Activated T-cell treated with anti-CD3 and anti-CD28 coated beads, Interleukin-2, amount 50 U/mL, for 4 hours (primary cell): Measurements from ENCODE around the gene SLX9. TPM values are rescaled to one million over a fixed set of nuclear protein-coding genes. Genes with fewer than 3 reads are reported as not detected.
A peak's percentile ranks its signal among the peaks of the same experiment; 100 is the strongest.

Experiments used
- ATAC-seq, 2 donors: fragments of 200-7000 bp; cut with Tn5 transposase; one replicate each; pipeline ENCODE4 v1.10.0; 2021
- DNase-seq: peaks from one replicate; pipeline ENCODE4 v3.0.0-alpha.2; 2020
- H3K27me3 Mint-ChIP-seq: one replicate; pipeline ENCODE4 v1.8.0; 2021; ENCODE audit warnings: low read depth, mixed read lengths
- H3K36me3 Mint-ChIP-seq: one replicate; pipeline ENCODE4 v1.8.0; 2022; ENCODE audit warnings: mixed read lengths; ENCODE audit not compliant: insufficient read depth
- H3K4me1 Mint-ChIP-seq: one replicate; pipeline ENCODE4 v1.8.0; 2021; ENCODE audit warnings: low read depth, mixed read lengths
- H3K4me3 Mint-ChIP-seq: one replicate; pipeline ENCODE4 v1.8.0; 2021; ENCODE audit warnings: mild to moderate bottlenecking, moderate library complexity, mixed read lengths
- H3K9me3 Mint-ChIP-seq: one replicate; pipeline ENCODE4 v1.8.0; 2021; ENCODE audit warnings: mixed read lengths
- total RNA-seq, 3 donors: library from RNA; stranded (reverse); gene quantifications; one replicate each; pipeline ENCODE4 v1.2.1, GENCODE V29; 2021

Gene SLX9
- total RNA-seq, 3 donors from 2014 or later, result 100 to 130 (median 126) TPM

GRCh38 chr21:44991538-44992483 lies 52.0 kb downstream of the SLX9 start:
- no peaks in the 10 kb centered on the region for H3K9me3 Mint-ChIP-seq
- no peaks in the 10 kb centered on the region for H3K27me3 Mint-ChIP-seq
- H3K4me1 Mint-ChIP-seq, result no peaks in the 10 kb centered on the region
- no peak overlapping the region for H3K4me3 Mint-ChIP-seq
- H3K36me3 Mint-ChIP-seq, result no peaks in the 10 kb centered on the region
- ATAC-seq, result no peak
- DNase-seq, result no peak

- Mint-ChIP-seq H3K4me3 (no peak overlapping the region), H3K27me3 (no peaks in the 10 kb centered on the region), H3K9me3 (no peaks in the 10 kb centered on the region), H3K4me1 (no peaks in the 10 kb centered on the region), H3K36me3 (no peaks in the 10 kb centered on the region)
- DNase-seq (no peak), ATAC-seq (no peak)
Observed at GRCh38 chr21:44992608-44993031, 52.8 kb downstream of the SLX9 start.

DNA sequence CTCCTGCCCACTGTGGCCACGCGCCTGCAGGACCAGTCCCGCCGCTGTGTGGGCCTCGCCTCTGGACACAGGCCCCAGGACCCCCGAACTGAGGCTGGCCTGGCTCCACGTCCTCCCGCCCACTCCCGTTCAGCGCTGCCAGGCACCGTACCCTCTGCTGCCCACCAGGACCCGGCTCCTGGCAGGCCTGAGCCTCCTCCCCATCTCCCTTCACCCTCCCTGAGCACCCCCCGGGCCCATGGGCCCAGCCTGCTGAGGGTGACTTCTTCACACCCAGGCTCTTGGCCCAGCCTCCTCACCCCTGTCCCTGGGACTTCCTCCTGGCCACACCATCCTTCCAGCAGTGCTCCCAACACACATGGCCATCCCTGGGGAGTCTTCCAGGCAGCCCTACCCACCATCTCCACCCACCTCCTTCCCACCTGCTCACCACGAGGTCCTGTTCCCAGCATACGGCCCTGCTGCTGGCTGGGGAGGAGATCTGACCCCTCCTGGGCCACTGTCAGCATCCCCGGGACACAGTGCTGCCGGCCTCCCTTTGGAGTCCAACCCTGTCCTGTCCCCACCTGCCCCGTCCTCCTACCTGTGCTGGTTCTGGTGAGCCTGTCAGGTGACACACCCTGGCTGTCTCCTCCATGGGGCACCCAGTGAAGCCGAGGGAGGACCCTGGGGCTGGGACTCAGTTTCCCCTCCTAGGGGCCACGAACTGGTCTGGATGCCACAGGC lies 53.7 kb downstream of the SLX9 start:
- Mint-ChIP-seq H3K36me3 (no peaks in the 10 kb centered on the region), H3K4me1 (no peaks in the 10 kb centered on the region), H3K4me3 (no peak overlapping the region), H3K27me3 (no peaks in the 10 kb centered on the region), H3K9me3 (no peaks in the 10 kb centered on the region)
- DNase-seq (no peak), ATAC-seq (no peak)

DNA sequence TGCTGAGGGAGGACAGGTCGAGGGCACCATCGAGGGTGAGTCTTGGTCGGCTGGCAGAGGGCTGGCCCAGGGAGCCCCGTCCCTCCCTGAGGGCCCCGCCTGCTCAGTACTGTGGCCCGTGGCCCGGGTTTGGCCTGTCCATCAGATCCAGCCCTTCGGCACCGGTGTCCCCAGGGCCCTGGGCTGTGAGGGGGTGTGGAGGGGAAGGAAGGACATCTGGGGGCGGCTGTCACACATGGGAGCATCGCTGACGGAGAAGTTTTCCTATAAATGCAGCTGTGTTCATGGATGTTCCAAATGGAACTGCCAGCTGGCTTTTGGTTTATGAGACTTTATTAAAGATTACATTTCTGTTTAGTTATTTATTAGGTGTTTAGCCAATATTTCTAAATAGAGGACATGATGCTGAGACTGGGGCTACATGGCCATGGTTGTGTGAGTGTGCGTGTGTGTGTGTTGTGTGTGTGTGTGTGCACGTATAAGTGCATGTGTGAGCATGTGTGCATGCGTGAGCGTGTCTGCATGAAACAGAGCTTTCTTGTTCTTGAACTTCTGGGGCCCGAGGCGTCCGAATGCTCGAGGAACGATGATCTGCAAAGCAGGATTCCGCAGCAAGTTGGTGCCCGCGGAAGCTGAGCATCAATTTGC lies 54.3 kb downstream of the SLX9 start:
- ATAC-seq, result no peak
- no peak for DNase-seq
- Mint-ChIP-seq H3K9me3 (no peaks in the 10 kb centered on the region), H3K4me3 (no peak overlapping the region), H3K27me3 (no peaks in the 10 kb centered on the region), H3K4me1 (no peaks in the 10 kb centered on the region), H3K36me3 (no peaks in the 10 kb centered on the region)

- no peaks in the 10 kb centered on the region for H3K36me3 Mint-ChIP-seq
- no peak overlapping the region for H3K4me3 Mint-ChIP-seq
- H3K27me3 Mint-ChIP-seq, result no peaks in the 10 kb centered on the region
- no peaks in the 10 kb centered on the region for H3K4me1 Mint-ChIP-seq
- ATAC-seq, result no peak
- no peak for DNase-seq
- H3K9me3 Mint-ChIP-seq, result no peaks in the 10 kb centered on the region
Observed at GRCh38 chr21:44994695-44995342, 55.0 kb downstream of the SLX9 start.

DNA sequence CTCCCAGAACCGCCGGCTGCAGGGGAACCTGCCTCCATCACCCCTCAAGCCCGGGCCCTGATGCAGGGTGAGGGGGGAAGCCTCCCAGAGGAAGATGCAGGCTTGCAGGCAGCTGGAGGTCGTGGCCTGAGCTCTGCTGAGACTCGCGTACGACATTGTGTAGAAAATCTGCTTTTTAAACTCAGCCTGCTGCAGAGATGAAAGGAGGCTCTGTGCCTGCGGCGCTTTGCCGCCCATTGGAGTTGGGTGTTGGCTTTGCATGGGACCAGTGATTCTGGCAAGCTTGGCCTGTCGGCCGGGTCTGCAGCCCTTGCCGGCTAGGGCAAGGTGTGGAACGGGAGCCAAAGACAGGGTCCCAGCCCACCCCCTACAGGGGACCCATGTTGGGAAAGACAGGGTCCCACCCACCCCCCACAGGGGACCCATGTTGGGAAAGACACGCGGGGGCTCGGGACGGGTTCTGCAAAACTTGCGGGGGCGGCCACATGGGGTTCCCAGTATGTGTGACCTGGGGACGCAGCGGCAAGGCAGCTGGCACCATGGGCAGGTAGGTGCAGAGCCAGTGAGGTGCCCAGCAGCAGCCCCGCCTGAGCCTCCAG lies 55.6 kb downstream of the SLX9 start:
- Mint-ChIP-seq H3K36me3 (no peaks in the 10 kb centered on the region), H3K9me3 (no peaks in the 10 kb centered on the region), H3K27me3 (no peaks in the 10 kb centered on the region), H3K4me3 (no peak overlapping the region), H3K4me1 (no peaks in the 10 kb centered on the region)
- ATAC-seq (peak in 1 of 2 donors; percentile 15), DNase-seq (no peak)

GRCh38 chr21:44996096-44996495 lies 56.3 kb downstream of the SLX9 start:
- H3K4me3 Mint-ChIP-seq, result no peak overlapping the region
- DNase-seq (no peak), ATAC-seq (no peak)
- H3K9me3 Mint-ChIP-seq, result no peaks in the 10 kb centered on the region
- no peaks in the 10 kb centered on the region for H3K27me3 Mint-ChIP-seq
- no peaks in the 10 kb centered on the region for H3K36me3 Mint-ChIP-seq
- H3K4me1 Mint-ChIP-seq, result no peaks in the 10 kb centered on the region

GRCh38 chr21:44996501-44996921 lies 56.7 kb downstream of the SLX9 start:
- DNase-seq (no peak), ATAC-seq (no peak)
- Mint-ChIP-seq H3K4me1 (no peaks in the 10 kb centered on the region), H3K27me3 (no peaks in the 10 kb centered on the region), H3K36me3 (no peaks in the 10 kb centered on the region), H3K9me3 (no peaks in the 10 kb centered on the region), H3K4me3 (no peak overlapping the region)

DNA sequence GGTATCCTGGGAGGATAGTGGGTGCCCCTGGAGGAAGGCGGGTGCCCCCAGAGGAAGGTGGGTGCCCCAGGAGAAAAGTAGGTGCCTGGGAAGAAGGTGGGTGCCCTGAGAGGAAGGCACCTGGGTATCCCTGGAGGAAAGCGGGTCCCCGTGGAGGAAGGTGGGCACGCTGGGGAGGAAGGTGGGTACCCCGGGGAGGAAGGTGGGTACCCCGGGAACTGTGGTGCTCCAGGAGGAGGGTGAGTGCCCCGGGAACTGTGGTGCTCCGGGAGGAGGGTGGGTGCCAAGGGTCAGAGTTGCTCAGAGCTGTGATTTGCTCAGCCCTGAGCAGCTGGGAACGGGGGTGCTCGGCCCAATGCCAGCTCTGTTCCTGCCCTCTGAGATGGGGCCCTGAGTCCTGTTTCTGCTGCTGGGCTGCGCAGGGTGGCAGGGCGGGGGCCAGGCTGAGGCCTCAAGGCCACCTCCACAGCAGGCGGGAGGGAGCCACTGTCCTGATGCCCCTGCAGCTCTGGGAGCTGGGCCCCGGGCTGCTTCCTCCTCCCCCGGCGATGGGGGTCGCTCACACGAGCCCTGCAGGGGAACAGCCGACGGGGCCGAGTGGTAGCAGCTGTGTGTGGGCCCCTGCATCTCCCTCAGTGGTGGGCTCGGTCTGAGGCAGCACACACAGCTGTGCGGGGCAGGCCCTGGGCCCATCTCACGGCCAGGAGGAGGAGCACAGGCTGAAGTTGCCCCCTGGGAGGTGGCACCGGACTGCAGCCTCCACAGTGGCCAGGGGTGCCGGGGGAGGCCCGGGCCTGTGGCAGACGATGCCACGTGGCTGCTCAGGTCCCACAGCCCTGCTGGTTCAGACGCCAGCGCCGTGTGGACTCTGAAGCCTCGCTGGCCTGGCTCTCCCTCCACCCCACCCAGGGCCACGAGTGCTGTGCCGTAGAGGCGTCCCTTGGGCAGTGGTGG lies 57.4 kb downstream of the SLX9 start:
- H3K36me3 Mint-ChIP-seq, result no peaks in the 10 kb centered on the region
- H3K27me3 Mint-ChIP-seq, result no peaks in the 10 kb centered on the region
- H3K4me3 Mint-ChIP-seq, result no peak overlapping the region
- no peaks in the 10 kb centered on the region for H3K4me1 Mint-ChIP-seq
- no peaks in the 10 kb centered on the region for H3K9me3 Mint-ChIP-seq
- DNase-seq (no peak), ATAC-seq (no peak)

DNA sequence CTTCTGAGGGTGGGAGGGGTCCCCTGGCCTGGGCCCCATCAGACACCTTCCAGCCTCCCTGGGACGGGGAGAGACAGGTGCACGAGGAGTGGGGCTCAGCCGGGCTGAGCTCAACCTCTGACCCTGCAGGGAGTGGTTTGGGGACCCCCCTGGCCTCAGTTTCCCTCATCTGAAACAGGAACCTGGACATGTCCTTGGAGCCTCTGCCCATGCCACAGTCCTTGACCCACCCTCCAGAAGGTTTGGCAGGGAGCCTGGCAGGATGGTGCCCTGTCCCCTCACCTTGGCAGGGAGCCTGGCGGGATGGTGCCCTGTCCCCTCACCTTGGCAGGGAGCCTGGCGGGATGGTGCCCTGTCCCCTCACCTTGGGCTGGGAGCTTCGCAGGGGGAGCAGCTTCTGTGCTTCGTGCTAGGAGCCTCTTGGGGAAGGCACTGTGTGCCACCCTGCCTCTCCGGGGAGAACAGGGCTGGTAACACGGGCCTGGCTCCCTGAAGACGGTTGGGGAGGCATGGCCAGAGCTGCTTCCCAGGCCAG lies 58.3 kb downstream of the SLX9 start:
- Mint-ChIP-seq H3K27me3 (no peaks in the 10 kb centered on the region), H3K36me3 (no peaks in the 10 kb centered on the region), H3K4me3 (no peak overlapping the region), H3K9me3 (no peaks in the 10 kb centered on the region), H3K4me1 (no peaks in the 10 kb centered on the region)
- ATAC-seq, result no peak
- DNase-seq, result no peak

DNA sequence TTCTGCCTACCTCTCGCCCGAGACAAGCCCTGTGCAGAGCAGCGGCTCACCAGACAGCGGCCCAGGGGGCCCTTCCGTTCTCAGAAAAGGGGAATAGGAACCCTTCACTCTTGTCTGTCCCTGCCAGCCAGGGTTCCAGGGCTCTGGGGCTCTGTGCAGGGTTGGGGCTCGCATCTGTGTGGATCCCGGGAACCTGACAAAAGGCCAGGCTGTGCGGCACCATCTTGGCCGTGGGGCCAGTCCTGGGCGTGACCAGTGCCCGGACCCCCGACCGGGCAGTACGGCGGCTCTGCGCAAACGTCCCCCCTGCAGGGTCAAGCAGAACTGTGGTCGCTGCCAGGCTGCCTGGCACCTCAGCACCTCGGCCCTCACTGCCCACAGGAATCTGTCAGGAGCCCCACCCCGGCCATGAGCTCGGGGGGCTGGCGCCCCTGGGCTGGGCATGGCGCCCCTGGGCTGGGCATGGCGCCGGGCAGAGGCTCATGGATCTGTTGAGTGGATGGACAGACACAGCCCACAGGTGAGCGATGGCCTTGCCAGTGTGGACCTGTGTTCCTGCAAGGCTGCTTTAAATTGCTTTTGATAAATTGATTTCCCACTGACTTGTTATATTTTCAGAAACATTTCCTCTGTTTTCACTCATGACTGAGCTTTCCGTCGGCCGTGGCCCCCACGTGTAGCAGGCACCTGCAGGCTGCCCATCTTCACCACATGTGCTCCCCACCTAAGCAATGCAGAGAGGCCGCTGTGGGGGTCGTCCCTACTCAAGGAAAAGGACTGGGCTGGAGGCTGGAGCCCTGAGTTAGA lies 59.0 kb downstream of the SLX9 start:
- Mint-ChIP-seq H3K27me3 (no peaks in the 10 kb centered on the region), H3K36me3 (no peaks in the 10 kb centered on the region), H3K4me3 (no peak overlapping the region), H3K9me3 (no peaks in the 10 kb centered on the region), H3K4me1 (no peaks in the 10 kb centered on the region)
- ATAC-seq (no peak), DNase-seq (no peak)

GRCh38 chr21:44999428-44999971 lies 59.7 kb downstream of the SLX9 start:
- H3K4me1 Mint-ChIP-seq, result no peaks in the 10 kb centered on the region
- DNase-seq, result no peak
- no peak for ATAC-seq
- H3K36me3 Mint-ChIP-seq, result no peaks in the 10 kb centered on the region
- no peak overlapping the region for H3K4me3 Mint-ChIP-seq
- H3K27me3 Mint-ChIP-seq, result no peaks in the 10 kb centered on the region
- H3K9me3 Mint-ChIP-seq, result no peaks in the 10 kb centered on the region
